Measurements from ENCODE around the gene RPS6KA3. TPM values are rescaled to one million over a fixed set of nuclear protein-coding genes. Genes with fewer than 3 reads are reported as not detected.

RPS6KA3 gene
- total RNA-seq, 3 donors from 2014 or later (not counting 1 experiment from before 2014, with no cell fraction given): 62.1 to 82.9 (median 79.4) TPM

- Mint-ChIP-seq H3K36me3 (no peaks in the 10 kb centered on the region), H3K27ac (no peak overlapping the region), H3K27me3 (ENCODE audit: low read depth in 2 of 2) (no peaks in the 10 kb centered on the region), H3K4me1 (peaks cover 0 to 8% of the 10 kb centered on the region in 2 donors), H3K4me3 (no peak overlapping the region), H3K9me3 (peaks cover 0 to 2% of the 10 kb centered on the region in 2 donors)
- ATAC-seq (no peak), DNase-seq (no peak)
- no peaks in the 10 kb centered on the region for H3K4me1 ChIP-seq (ENCODE audit: control insufficient read depth, insufficient read depth, low read length)
- intact Hi-C loops (cut with micrococcal nuclease): no loop called here
- no peak overlapping the region for H3K4me3 ChIP-seq (ENCODE audit: low read length)
- no peaks in the 10 kb centered on the region for H3K9me3 ChIP-seq (ENCODE audit: control insufficient read depth, insufficient read depth, low read length)
- 100% methylated on average over 4 of the region's 5 CpGs for WGBS (ENCODE audit: insufficient coverage)
- H3K27ac ChIP-seq (ENCODE audit: low read length): no peak overlapping the region
- no peaks in the 10 kb centered on the region for H3K27me3 ChIP-seq (ENCODE audit: control insufficient read depth, insufficient read depth, low read length)
- TF ChIP-seq CTCF (IDR thresholded peaks at IDR 0.05): no peak
- H3K36me3 ChIP-seq (ENCODE audit: control insufficient read depth, insufficient read depth, low read length): no peaks in the 10 kb centered on the region
Measured at GRCh38 chrX:20300822-20301221, 34.1 kb upstream of the RPS6KA3 start.

GRCh38 chrX:20294957-20295356, 28.2 kb upstream of the RPS6KA3 start:
- no peaks in the 10 kb centered on the region for H3K4me1 ChIP-seq (ENCODE audit: control insufficient read depth, insufficient read depth, low read length)
- H3K36me3 ChIP-seq (ENCODE audit: control insufficient read depth, insufficient read depth, low read length): no peaks in the 10 kb centered on the region
- no peak for TF ChIP-seq CTCF (IDR thresholded peaks at IDR 0.05)
- DNase-seq: no peak
- Mint-ChIP-seq H3K4me1 (peaks cover 0 to 8% of the 10 kb centered on the region in 2 donors), H3K9me3 (peaks cover 0 to 2% of the 10 kb centered on the region in 2 donors), H3K36me3 (no peaks in the 10 kb centered on the region), H3K27me3 (ENCODE audit: low read depth in 2 of 2) (no peaks in the 10 kb centered on the region), H3K27ac (no peak overlapping the region), H3K4me3 (no peak overlapping the region)
- H3K27ac ChIP-seq (ENCODE audit: low read length): no peak overlapping the region
- no peak for ATAC-seq
- no peak overlapping the region for H3K4me3 ChIP-seq (ENCODE audit: low read length)
- no peaks in the 10 kb centered on the region for H3K27me3 ChIP-seq (ENCODE audit: control insufficient read depth, insufficient read depth, low read length)
- WGBS (ENCODE audit: insufficient coverage): no CpG with 5 or more reads among the region's 2 CpGs
- intact Hi-C loops (cut with micrococcal nuclease): no loop called here
- H3K9me3 ChIP-seq (ENCODE audit: control insufficient read depth, insufficient read depth, low read length): no peaks in the 10 kb centered on the region

- H3K9me3 ChIP-seq (ENCODE audit: control insufficient read depth, insufficient read depth, low read length): no peaks in the 10 kb centered on the region
- Mint-ChIP-seq H3K36me3 (no peaks in the 10 kb centered on the region), H3K9me3 (peaks cover 0 to 2% of the 10 kb centered on the region in 2 donors), H3K4me1 (peaks cover 0 to 8% of the 10 kb centered on the region in 2 donors), H3K27ac (no peak overlapping the region), H3K4me3 (no peak overlapping the region), H3K27me3 (ENCODE audit: low read depth in 2 of 2) (no peaks in the 10 kb centered on the region)
- no peak overlapping the region for H3K27ac ChIP-seq (ENCODE audit: low read length)
- DNase-seq (no peak), ATAC-seq (no peak)
- H3K27me3 ChIP-seq (ENCODE audit: control insufficient read depth, insufficient read depth, low read length): no peaks in the 10 kb centered on the region
- intact Hi-C loops (cut with micrococcal nuclease): no loop called here
- H3K4me3 ChIP-seq (ENCODE audit: low read length): no peak overlapping the region
- TF ChIP-seq CTCF (IDR thresholded peaks at IDR 0.05): no peak
- H3K36me3 ChIP-seq (ENCODE audit: control insufficient read depth, insufficient read depth, low read length): no peaks in the 10 kb centered on the region
- no peaks in the 10 kb centered on the region for H3K4me1 ChIP-seq (ENCODE audit: control insufficient read depth, insufficient read depth, low read length)
Measured at GRCh38 chrX:20294284-20294683, 27.6 kb upstream of the RPS6KA3 start.

- Histone ChIP-seq H3K27ac (ENCODE audit: low read length) (no peak overlapping the region), H3K9me3 (ENCODE audit: control insufficient read depth, insufficient read depth, low read length) (no peaks in the 10 kb centered on the region), H3K36me3 (ENCODE audit: control insufficient read depth, insufficient read depth, low read length) (no peaks in the 10 kb centered on the region), H3K27me3 (ENCODE audit: control insufficient read depth, insufficient read depth, low read length) (no peaks in the 10 kb centered on the region), H3K4me1 (ENCODE audit: control insufficient read depth, insufficient read depth, low read length) (no peaks in the 10 kb centered on the region), H3K4me3 (ENCODE audit: low read length) (no peak overlapping the region)
- Mint-ChIP-seq H3K4me1 (no peaks in the 10 kb centered on the region), H3K9me3 (no peaks in the 10 kb centered on the region), H3K4me3 (no peak overlapping the region), H3K36me3 (no peaks in the 10 kb centered on the region), H3K27ac (no peak overlapping the region), H3K27me3 (ENCODE audit: low read depth in 2 of 2) (peaks cover 0 to 9% of the 10 kb centered on the region in 2 donors)
- intact Hi-C loops (cut with micrococcal nuclease): no loop called here
- ATAC-seq: no peak
- DNase-seq: no peak
- no peak for TF ChIP-seq CTCF (IDR thresholded peaks at IDR 0.05)
- WGBS (ENCODE audit: insufficient coverage): no CpG with 5 or more reads among the region's 2 CpGs
Measured at GRCh38 chrX:20285511-20285910, 18.8 kb upstream of the RPS6KA3 start.

All from natural killer cell (primary cell).